ENCODE measurements around the gene RIOK3.

The RIOK3 gene

GRCh38 chr18:23433360-23433759 lies 19.7 kb upstream of the RIOK3 start:
- Mint-ChIP-seq H3K4me3 (no peak overlapping the region), H3K27ac (ENCODE audit: low read depth) (no peak overlapping the region), H3K9me3 (no peaks in the 10 kb centered on the region), H3K27me3 (no peaks in the 10 kb centered on the region), H3K4me1 (peaks cover 9% of the 10 kb centered on the region), H3K36me3 (ENCODE audit: insufficient read depth) (peaks cover 5% of the 10 kb centered on the region)
- ATAC-seq (replicated peaks; ENCODE audit: extremely low read depth, poor library complexity, severe bottlenecking) (no peak), DNase-seq (ENCODE audit: low spot score in 2 of 2) (no peak)

- Mint-ChIP-seq H3K36me3 (ENCODE audit: insufficient read depth) (peaks cover 3% of the 10 kb centered on the region), H3K4me3 (peak overlapping the region; percentile 84), H3K9me3 (no peaks in the 10 kb centered on the region), H3K27ac (ENCODE audit: low read depth) (no peak overlapping the region), H3K4me1 (peaks cover 13% of the 10 kb centered on the region), H3K27me3 (peaks cover 5% of the 10 kb centered on the region)
- ATAC-seq (replicated peaks; ENCODE audit: extremely low read depth, poor library complexity, severe bottlenecking) (peak; percentile 90), DNase-seq (ENCODE audit: low spot score in 2 of 2) (peak; percentile 46 to 49)
Observed at GRCh38 chr18:23437357-23438045, 15.6 kb upstream of the RIOK3 start.

GRCh38 chr18:23438046-23438377 lies 15.1 kb upstream of the RIOK3 start:
- Mint-ChIP-seq H3K9me3 (no peaks in the 10 kb centered on the region), H3K27ac (ENCODE audit: low read depth) (no peak overlapping the region), H3K4me1 (peaks cover 13% of the 10 kb centered on the region), H3K4me3 (peak overlapping the region; percentile 84), H3K27me3 (peaks cover 9% of the 10 kb centered on the region), H3K36me3 (ENCODE audit: insufficient read depth) (peaks cover 3% of the 10 kb centered on the region)
- DNase-seq (ENCODE audit: low spot score in 2 of 2) = no peak
- ATAC-seq (replicated peaks; ENCODE audit: extremely low read depth, poor library complexity, severe bottlenecking) = no peak

- peaks cover 3% of the 10 kb centered on the region for H3K36me3 Mint-ChIP-seq (ENCODE audit: insufficient read depth)
- ATAC-seq (replicated peaks; ENCODE audit: extremely low read depth, poor library complexity, severe bottlenecking) (no peak), DNase-seq (ENCODE audit: low spot score in 2 of 2) (no peak)
- H3K4me1 Mint-ChIP-seq = peaks cover 13% of the 10 kb centered on the region
- no peaks in the 10 kb centered on the region for H3K9me3 Mint-ChIP-seq
- H3K4me3 Mint-ChIP-seq = peak overlapping the region; percentile 84
- H3K27ac Mint-ChIP-seq (ENCODE audit: low read depth) = peak overlapping the region; percentile 20
- peaks cover 9% of the 10 kb centered on the region for H3K27me3 Mint-ChIP-seq
Observed at GRCh38 chr18:23438608-23439366, 14.3 kb upstream of the RIOK3 start.

- peaks cover 13% of the 10 kb centered on the region for H3K4me1 Mint-ChIP-seq
- ATAC-seq (replicated peaks; ENCODE audit: extremely low read depth, poor library complexity, severe bottlenecking) (no peak), DNase-seq (ENCODE audit: low spot score in 2 of 2) (no peak)
- H3K36me3 Mint-ChIP-seq (ENCODE audit: insufficient read depth) = peaks cover 3% of the 10 kb centered on the region
- peaks cover 9% of the 10 kb centered on the region for H3K27me3 Mint-ChIP-seq
- H3K4me3 Mint-ChIP-seq = no peak overlapping the region
- H3K27ac Mint-ChIP-seq (ENCODE audit: low read depth) = no peak overlapping the region
- H3K9me3 Mint-ChIP-seq = no peaks in the 10 kb centered on the region
Observed at GRCh38 chr18:23440131-23440530, 13.0 kb upstream of the RIOK3 start.

GRCh38 chr18:23442958-23443357 lies 10.1 kb upstream of the RIOK3 start:
- no peaks in the 10 kb centered on the region for H3K36me3 Mint-ChIP-seq (ENCODE audit: insufficient read depth)
- H3K9me3 Mint-ChIP-seq = no peaks in the 10 kb centered on the region
- H3K4me3 Mint-ChIP-seq = no peak overlapping the region
- no peak for DNase-seq (ENCODE audit: low spot score in 2 of 2)
- no peak for ATAC-seq (replicated peaks; ENCODE audit: extremely low read depth, poor library complexity, severe bottlenecking)
- peaks cover 5% of the 10 kb centered on the region for H3K4me1 Mint-ChIP-seq
- no peak overlapping the region for H3K27ac Mint-ChIP-seq (ENCODE audit: low read depth)
- H3K27me3 Mint-ChIP-seq = peaks cover 9% of the 10 kb centered on the region

- no peaks in the 10 kb centered on the region for H3K27me3 Mint-ChIP-seq
- no peak for ATAC-seq (replicated peaks; ENCODE audit: extremely low read depth, poor library complexity, severe bottlenecking)
- no peak overlapping the region for H3K4me3 Mint-ChIP-seq
- no peaks in the 10 kb centered on the region for H3K9me3 Mint-ChIP-seq
- DNase-seq (ENCODE audit: low spot score in 2 of 2) = no peak
- no peak overlapping the region for H3K27ac Mint-ChIP-seq (ENCODE audit: low read depth)
- peaks cover 11% of the 10 kb centered on the region for H3K4me1 Mint-ChIP-seq
- peaks cover 9% of the 10 kb centered on the region for H3K36me3 Mint-ChIP-seq (ENCODE audit: insufficient read depth)
Observed at GRCh38 chr18:23448291-23448690, 4.8 kb upstream of the RIOK3 start.

- Mint-ChIP-seq H3K4me3 (no peak overlapping the region), H3K9me3 (no peaks in the 10 kb centered on the region), H3K27ac (ENCODE audit: low read depth) (no peak overlapping the region), H3K27me3 (no peaks in the 10 kb centered on the region), H3K36me3 (ENCODE audit: insufficient read depth) (peaks cover 18% of the 10 kb centered on the region), H3K4me1 (peaks cover 24% of the 10 kb centered on the region)
- no peak for DNase-seq (ENCODE audit: low spot score in 2 of 2)
- ATAC-seq (replicated peaks; ENCODE audit: extremely low read depth, poor library complexity, severe bottlenecking) = no peak
Observed at GRCh38 chr18:23450022-23450421, 3.1 kb upstream of the RIOK3 start.

- peaks cover 33% of the 10 kb centered on the region for H3K4me1 Mint-ChIP-seq
- H3K27me3 Mint-ChIP-seq = no peaks in the 10 kb centered on the region
- H3K27ac Mint-ChIP-seq (ENCODE audit: low read depth) = peak overlapping the region; percentile 26
- DNase-seq (ENCODE audit: low spot score in 2 of 2) (no peak), ATAC-seq (replicated peaks; ENCODE audit: extremely low read depth, poor library complexity, severe bottlenecking) (no peak)
- no peak overlapping the region for H3K4me3 Mint-ChIP-seq
- no peaks in the 10 kb centered on the region for H3K9me3 Mint-ChIP-seq
- peaks cover 20% of the 10 kb centered on the region for H3K36me3 Mint-ChIP-seq (ENCODE audit: insufficient read depth)
Observed at GRCh38 chr18:23451011-23451410, 2.1 kb upstream of the RIOK3 start.

GRCh38 chr18:23451491-23451890 lies 1.6 kb upstream of the RIOK3 start:
- no peak overlapping the region for H3K4me3 Mint-ChIP-seq
- no peaks in the 10 kb centered on the region for H3K27me3 Mint-ChIP-seq
- DNase-seq (ENCODE audit: low spot score in 2 of 2) (no peak), ATAC-seq (replicated peaks; ENCODE audit: extremely low read depth, poor library complexity, severe bottlenecking) (no peak)
- H3K9me3 Mint-ChIP-seq = no peaks in the 10 kb centered on the region
- H3K4me1 Mint-ChIP-seq = peaks cover 34% of the 10 kb centered on the region
- H3K27ac Mint-ChIP-seq (ENCODE audit: low read depth) = peak overlapping the region; percentile 98
- H3K36me3 Mint-ChIP-seq (ENCODE audit: insufficient read depth) = peaks cover 20% of the 10 kb centered on the region

GRCh38 chr18:23452347-23452727 lies 750 bp upstream of the RIOK3 start:
- H3K36me3 Mint-ChIP-seq (ENCODE audit: insufficient read depth) = peaks cover 20% of the 10 kb centered on the region
- peak overlapping the region; percentile 99 for H3K4me3 Mint-ChIP-seq
- no peaks in the 10 kb centered on the region for H3K9me3 Mint-ChIP-seq
- H3K27ac Mint-ChIP-seq (ENCODE audit: low read depth) = peak overlapping the region; percentile 98
- no peak for DNase-seq (ENCODE audit: low spot score in 2 of 2)
- peaks cover 43% of the 10 kb centered on the region for H3K4me1 Mint-ChIP-seq
- ATAC-seq (replicated peaks; ENCODE audit: extremely low read depth, poor library complexity, severe bottlenecking) = no peak
- H3K27me3 Mint-ChIP-seq = no peaks in the 10 kb centered on the region

GRCh38 chr18:23453680-23454058 lies 582 bp downstream of the RIOK3 start:
- DNase-seq (ENCODE audit: low spot score in 2 of 2) (peak in 1 of 2 donors; percentile 17), ATAC-seq (replicated peaks; ENCODE audit: extremely low read depth, poor library complexity, severe bottlenecking) (peak; percentile 60)
- Mint-ChIP-seq H3K36me3 (ENCODE audit: insufficient read depth) (peaks cover 24% of the 10 kb centered on the region), H3K27me3 (no peaks in the 10 kb centered on the region), H3K4me1 (peaks cover 56% of the 10 kb centered on the region), H3K4me3 (peak overlapping the region; percentile 99), H3K27ac (ENCODE audit: low read depth) (peak overlapping the region; percentile 98), H3K9me3 (no peaks in the 10 kb centered on the region)

GRCh38 chr18:23456835-23457234 lies 3.7 kb downstream of the RIOK3 start:
- H3K4me3 Mint-ChIP-seq = peak overlapping the region; percentile 2
- no peak overlapping the region for H3K27ac Mint-ChIP-seq (ENCODE audit: low read depth)

More at GRCh38 chr18:23456835-23457234, 3.7 kb downstream of the RIOK3 start:
- H3K27me3 Mint-ChIP-seq = no peaks in the 10 kb centered on the region
- peaks cover 37% of the 10 kb centered on the region for H3K36me3 Mint-ChIP-seq (ENCODE audit: insufficient read depth)
- ATAC-seq (replicated peaks; ENCODE audit: extremely low read depth, poor library complexity, severe bottlenecking) = no peak
- DNase-seq (ENCODE audit: low spot score in 2 of 2) = no peak
- H3K9me3 Mint-ChIP-seq = no peaks in the 10 kb centered on the region
- H3K4me1 Mint-ChIP-seq = peaks cover 83% of the 10 kb centered on the region
